NCI-H524 treated with DMSO at 0.1 percent for 48 hours (cell line): ENCODE results near the gene PYGL.
"Not testable (repeated sequence)": the region's sequence is repeated elsewhere in the genome, so short reads cannot be mapped to it uniquely, and the experiment has no call there.

Experiments
- DNase-seq: peaks from one replicate; lab custom pipeline; 2025; lab: John Stamatoyannopoulos, UW

Gene PYGL

DNA sequence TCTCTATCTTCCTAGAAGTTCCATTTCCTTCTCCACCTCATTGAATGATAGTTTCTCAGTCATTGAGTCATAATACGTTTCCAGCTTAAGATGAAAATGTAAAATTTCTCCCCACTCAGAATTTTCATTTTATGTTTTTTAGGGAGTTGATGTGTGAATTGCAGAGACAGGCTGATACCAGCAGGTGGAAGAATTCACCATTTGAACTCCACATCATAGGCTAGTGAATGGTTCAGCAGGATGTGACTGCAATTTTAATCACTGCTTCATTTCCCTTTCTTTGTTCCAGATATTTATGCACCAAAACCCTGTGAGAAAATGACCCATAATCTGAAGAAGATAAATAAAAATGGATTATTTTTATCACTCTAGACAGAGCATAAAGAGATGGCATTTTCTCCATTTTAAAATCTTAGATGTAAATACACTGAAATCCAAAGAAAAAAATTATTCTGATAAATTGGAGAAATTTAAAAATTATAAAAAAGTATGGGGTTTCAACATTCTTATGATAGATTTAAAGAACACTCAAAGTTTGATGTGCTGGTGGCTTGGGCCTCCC lies 10.6 kb upstream of the PYGL start:
- no peak for DNase-seq

DNA sequence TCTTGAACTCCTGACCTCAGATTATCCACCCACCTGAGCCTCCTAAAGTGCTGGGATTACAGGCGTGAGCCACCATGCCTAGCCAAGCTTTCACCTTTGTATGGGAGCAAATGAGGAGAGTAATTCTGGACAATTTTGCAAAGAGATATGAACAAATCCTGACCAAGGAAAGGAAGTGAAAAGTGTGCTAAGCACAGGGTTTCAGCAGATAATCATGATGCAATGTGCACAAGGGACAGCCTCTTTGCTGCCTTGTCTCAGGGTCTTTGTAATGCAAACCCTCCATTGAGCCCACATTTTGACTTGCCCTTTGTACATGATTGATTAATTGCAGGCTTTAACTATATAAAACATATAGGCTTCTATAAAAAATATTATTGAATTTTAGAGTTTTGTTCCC lies 9.2 kb upstream of the PYGL start:
- DNase-seq: no peak

DNA sequence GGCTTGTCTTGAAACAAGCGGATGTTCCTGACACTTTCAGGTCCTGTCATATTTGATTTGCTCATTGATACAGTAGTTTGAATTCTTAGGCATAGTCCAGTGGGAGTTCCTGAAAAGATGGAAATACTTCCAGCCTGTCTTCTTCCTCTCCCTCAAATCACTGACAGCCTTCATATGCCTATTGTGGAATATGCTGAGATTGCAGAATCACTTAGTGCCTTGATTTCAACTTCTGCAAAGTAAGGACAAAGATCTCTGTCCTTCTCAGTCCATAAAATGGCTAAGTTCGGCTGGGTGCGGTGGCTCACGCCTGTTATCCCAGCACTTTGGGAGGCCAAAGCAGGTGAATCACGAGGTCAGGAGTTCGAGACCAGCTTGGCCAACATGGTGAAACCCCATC lies 6.7 kb upstream of the PYGL start:
- no peak for DNase-seq

DNA sequence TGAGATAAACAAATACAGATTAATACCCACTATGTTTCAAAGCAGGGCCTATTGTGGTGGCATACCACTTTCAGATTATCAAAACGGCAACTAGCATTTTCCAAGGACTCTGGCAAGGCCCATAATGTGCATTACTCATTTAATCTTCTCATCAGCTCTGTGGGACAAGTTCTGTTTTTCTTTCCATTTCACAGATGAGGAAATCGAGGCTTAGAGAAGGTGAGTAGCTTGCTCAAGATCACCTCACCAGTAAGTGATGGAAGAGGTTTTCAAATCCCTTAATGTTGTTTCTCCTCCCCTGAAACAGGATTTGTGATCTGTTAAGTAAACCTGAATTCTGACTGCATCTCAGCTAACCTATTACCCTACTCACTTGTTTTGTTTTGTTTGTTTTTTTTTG lies 3.9 kb upstream of the PYGL start:
- DNase-seq: no peak

DNA sequence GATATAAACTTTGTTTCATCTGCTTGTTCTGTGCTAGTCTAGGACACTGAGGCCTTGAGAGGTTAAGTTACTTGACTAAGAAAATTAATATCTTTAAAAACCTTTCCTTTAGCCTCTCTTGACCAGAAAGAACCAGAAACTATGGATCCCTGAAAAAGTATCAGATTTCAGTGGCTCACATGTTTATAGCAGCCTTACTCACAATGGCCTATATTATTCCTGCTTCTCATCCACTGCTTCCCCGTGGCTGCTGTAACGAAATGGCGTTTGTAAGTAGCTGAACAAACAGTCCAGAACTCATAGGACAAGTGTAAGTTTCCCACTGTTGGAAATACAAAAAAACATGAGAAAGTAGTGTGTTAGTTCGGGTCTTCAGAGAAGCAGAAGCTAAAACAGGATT lies 3.2 kb upstream of the PYGL start:
- no peak for DNase-seq

DNA sequence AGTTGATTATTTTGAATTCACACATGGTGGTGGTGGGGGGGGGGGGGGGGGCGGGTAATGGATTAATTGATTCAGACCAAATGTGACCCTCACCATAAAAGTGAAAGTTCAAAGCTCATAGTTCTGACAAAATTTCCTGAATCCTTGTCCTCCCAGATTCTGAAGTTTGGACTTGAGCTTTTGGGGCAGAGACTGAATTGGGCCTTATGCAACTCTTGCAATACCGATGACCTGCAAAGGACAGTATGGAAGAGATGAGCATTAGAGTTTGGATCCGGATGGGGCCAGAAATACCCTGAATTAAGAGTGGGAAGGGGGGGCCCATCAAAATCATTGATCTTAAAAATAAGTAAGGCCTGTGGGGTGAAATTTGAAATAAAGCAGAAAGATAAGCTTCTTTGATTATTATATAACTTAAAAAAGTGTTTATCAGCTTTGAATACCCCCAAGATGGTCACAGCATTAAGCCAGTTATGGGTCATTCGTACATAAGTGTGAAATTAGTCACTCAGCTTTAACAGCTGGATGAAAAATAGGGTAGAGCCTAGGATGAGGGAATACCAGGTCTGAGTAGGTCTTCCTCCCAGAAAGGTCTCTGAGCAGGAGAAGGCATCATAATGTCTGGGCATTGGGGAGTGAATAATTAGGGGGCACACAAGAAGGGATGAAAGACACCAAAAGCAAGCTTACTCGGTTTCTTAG lies 2.1 kb upstream of the PYGL start:
- DNase-seq: no peak

DNA sequence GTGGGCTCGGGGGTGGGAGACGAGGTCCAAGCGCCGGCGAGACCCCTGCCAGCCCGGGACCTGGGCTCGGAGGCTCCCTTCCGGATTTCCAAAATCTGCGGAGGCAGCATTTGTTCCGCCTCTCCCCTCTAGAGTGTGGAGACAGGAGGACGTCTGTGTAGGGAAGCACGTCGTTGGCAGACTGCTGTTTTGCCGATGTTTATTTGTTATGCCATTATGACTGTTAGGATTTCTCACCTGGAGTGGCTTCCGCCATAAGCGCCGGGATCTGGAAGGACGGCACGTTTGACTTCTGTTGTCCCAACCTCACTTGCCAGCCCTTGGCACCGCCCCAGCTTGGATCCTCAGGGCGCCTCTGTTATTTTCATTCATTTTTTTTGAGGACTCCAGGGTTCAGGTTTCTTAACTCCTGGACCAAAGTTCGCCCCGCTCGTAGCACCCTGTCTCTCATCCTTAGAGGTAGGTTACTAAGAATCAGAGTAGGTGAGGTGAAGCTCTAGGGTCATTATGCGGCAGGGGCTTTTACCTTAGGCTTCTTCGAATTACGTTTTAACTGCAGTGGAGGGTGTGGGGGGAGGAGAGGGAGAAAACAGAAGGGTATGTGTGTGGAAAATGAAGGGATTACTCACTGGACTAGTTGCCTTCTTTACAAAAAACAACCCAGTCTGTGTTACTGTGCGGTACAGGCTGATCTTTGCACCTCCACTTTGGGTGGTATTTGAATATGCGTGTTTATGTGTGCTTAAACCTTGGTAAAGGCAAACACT lies 547 bp upstream of the PYGL start:
- DNase-seq: no peak

DNA sequence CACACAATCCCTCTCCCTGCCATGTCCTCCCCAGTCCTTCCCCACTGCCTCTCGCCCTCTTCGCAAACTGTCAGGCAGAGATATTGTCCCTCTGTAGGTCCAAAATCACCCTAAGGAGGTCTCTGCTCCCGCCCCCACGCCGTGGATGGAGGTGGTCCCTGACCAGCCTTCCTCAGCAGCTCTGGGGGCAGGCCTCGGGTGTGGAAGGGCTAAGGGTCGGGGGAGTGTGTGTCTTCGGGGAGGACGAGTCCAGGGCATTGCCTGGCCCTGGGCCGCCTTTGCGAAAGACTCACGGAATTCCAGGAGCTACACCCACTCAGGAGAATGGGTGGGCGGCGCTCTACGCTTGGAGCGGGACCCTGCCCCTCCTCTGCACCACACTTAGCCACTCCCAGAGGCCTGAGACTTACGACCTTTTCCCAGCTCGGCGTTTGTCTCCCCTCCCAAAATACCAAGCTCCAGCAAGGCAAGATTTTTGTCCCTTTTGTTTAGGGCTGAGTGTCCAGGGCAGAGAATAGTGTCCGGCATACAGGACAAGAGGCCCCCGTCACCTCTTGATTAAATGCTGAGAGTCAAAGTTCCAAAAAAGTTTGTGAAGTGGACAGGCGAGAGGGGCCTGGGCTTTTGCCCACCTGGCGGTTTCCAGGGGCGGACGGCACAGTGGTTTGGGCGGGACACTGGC lies 881 bp downstream of the PYGL start:
- no peak for DNase-seq

DNA sequence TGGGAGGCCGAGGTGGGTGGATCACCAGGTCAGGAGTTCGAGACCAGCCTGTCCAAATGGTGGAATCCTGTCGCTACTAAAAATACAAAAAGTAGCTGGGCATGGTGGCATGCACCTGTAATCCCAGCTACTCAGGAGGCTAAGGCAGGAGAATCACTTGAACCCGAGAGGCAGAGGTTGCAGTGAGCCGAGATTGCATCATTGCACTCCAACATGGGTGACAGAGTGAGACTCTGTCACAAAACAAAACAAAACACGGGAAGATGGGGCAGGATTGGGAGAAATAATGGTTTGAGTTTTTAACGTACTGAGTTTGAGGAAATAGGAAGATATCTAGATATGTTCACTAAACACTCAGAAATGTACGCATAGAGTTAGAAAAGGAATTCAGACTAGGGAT lies 2.6 kb downstream of the PYGL start:
- not testable (repeated sequence) for DNase-seq

DNA sequence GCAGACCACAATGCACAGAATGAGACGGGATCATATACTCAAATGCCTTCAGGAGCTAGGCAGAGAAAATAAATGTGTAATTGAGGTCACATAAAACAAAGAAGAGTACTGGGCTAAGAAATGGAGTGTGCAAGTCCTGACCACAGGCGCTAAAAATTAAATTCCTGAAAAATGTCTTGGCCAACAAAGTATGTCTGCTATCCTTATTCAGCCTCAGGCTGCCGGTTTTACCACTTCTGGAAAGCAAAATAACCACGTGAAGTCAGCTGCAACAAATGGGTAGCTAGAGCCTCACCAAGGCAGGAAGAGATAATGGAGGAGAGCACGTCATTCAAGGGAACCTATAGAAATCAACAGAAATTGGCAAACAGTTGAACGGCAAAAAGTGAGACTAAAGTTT lies 3.1 kb downstream of the PYGL start:
- no peak for DNase-seq

DNA sequence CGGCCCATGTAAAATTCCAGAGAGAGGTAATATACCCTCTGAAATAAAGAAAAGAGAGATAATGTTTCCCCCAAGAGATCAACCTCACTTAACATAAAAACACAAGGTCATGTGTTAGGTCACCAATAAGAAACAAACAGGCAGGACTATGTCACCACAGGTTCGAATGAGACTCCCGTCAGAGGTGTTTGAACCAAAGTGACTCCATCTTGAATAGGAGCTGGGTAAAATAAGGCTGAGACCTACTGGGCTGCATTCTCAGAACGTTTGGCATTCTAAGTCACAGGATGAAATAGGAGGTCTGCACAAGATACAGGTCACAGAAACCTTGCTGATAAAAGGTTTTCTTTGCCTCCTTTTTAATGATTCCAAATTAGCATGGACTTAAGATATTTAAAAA lies 6.5 kb downstream of the PYGL start:
- DNase-seq: no peak

DNA sequence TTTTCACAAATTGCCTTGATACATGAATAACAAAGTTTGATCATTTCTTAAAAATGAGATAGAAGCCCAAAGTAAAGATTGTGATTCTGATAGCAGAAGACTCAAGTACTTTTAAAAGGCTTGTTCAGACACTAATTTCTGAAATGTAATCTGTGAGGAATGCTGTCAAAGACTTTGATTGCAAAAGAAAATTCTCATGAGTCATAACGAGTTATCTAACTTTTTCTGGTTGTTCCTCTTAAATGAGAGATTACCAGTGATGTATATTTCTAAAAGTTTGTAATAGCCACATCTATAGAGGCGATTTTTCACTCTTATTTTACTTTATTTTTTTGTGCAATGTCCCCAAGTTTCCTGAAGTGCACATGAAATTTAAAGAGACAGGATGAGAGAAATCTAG lies 7.0 kb downstream of the PYGL start:
- DNase-seq: no peak

DNA sequence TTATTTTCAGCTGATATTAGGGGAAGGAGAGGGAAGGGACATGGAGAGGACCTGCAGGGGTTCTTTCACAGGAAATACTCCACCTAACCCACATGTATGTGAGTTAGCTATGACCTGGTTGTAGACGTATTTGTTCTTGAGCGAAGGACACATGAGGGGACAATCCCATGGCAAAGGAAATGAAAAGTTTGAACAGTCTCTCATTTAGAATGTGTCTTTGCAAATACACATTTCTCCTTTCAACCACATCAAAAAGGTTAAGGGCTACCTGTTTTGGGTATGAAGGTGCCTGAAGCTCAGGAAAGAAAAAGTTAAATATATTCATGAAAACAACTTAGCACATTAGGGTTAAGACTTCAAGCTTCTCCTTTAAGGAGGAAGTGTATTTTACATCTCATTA lies 7.4 kb downstream of the PYGL start:
- DNase-seq: no peak

DNA sequence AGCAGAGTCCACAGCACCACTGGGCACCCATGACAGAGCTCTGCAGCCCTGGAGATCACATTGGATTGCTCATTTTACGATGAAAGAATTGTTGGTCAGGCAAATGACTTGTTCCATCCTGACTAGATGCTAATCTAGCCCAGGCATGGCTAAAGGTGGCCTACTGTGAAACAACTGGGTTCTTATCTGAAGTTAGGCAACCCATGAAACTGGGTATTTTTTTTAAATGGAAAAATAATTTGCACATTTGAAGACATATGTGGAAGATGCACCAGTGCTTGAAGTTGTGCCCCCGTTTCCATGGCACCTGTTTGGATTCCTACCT lies 8.3 kb downstream of the PYGL start:
- DNase-seq: no peak

DNA sequence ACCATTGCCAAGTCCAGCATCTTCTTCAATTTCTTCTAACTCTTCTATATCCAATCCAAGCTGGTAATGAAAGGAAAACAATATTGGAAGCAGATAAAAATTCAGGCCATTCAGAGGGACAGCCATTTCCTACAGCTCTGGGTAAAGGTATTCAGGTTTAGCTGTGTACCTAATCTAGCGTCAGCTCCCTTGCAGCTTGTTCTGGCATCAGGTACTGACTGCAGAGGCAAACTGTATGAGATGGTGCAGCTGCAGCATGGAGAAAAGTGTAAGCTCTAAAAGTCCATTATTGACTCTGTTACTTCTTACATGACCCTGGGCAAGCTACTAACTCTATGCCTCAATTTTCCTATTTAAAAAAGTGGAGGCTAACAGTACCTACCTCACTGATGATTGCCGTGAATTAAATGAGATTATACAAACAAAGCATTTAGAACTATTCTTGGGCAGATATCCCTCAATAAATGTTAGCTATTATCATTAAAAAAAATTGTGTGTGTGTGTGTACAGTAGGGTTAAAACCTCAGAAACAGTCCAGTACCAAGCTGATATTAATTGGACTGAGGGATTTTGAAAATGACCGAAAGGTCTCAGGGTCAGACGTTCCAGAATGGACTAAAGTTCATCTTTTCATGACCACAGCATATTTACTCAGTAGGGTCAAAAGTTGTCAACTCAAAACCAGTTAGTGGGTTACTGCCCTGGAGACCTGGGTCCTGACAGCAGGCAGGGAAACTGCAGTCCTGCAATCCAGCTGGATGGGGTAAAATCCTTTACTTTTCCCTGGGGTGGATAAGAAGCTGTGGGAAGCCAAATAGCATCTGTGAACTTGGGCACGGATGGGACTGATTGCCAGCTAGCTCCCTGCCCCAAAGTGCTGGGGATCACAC lies 8.9 kb downstream of the PYGL start:
- DNase-seq: no peak

DNA sequence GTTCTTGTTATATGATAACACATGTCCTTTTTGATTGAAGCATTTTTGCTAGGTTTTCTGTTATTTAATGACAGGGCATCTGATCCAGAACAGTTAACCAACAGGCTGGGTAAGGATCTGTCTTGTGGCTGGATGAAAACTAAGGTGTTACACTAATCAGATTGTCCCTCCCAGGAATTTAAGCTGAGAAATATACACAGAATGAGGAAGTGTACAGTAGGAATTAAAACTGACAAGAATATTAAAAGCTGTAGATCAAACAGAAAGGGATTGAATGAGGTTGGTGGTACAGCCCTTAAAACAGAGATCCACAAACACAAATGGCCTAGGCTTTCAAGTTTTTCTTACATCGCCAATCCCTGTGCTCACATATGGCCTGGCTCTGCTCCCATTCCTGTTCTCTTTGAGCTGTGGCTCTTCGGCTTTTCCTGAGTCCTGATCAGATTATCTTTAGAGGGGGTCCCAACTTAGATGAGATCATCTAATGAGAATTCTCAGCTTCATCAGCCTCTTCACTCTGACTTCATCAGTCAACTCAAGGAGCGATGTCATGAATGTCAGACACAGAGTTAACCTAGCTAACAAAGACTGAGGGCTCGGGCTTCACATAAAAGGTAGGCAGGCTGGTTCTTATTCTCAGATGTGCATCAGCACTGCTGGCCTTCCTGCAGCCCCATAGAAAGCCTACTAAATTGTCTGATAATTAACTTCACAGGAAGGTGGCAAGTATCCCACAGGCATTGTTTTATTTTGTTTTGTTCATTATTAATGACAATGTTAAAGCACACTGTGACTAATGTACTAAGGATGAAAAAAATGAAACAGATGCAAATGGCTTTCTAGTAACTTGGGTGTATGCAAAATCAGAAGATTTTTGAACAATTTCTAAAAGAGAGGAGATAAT lies 11.4 kb downstream of the PYGL start:
- DNase-seq: no peak

DNA sequence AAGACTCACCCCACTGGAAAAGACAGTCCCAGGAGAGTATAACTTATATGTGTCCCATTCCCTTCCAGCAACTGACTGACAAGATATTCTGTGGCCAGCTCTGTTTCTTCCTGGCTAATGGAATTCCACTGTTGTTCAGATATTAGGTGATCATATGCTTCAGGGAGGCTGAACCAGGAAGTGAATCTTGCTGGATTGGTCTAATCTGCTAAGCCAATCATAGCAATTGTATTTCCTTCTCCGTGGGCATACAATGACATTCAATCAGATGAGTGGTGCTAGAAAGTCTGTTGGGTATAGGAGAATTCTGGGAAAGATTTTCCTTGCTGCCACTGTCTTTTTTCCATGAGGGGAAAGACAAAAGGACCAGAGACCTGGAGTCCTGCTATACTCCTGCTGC lies 12.1 kb downstream of the PYGL start:
- no peak for DNase-seq

DNA sequence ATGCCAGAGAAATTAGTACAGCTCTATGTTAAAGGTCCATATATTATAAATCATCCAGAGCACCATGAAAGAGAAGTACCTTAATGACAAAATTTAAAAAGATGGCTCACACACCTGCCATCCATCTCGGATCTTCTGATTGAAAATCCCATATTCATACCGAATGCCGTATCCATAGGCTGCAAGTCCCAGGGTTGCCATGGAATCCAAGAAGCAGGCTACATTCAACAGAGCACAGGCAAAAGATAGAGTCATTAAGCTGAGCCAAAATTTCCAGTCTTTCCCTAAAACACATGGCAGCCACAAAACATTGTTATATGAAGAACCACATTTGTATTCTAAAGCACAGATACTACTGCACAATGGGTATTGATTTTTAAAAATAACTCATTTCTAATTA lies 12.7 kb downstream of the PYGL start:
- no peak for DNase-seq

DNA sequence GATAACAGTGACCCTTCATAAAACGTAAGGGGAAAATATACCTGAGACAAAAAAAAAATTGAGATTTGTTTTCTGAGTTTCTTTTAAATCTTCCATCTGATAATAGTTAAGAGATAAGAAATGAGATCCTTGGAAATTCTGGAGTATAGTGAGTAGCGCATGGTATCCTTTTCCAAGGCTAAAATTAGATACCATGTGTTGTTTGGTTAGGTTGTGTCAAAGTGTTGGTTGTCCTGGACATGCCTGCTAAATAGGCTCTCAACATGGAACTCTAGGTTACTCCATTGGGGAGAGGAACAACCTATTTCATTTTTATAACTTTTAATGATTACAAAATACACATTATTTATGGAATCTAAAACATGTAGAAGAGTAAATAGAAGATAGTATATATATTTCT lies 14.8 kb downstream of the PYGL start:
- no peak for DNase-seq

DNA sequence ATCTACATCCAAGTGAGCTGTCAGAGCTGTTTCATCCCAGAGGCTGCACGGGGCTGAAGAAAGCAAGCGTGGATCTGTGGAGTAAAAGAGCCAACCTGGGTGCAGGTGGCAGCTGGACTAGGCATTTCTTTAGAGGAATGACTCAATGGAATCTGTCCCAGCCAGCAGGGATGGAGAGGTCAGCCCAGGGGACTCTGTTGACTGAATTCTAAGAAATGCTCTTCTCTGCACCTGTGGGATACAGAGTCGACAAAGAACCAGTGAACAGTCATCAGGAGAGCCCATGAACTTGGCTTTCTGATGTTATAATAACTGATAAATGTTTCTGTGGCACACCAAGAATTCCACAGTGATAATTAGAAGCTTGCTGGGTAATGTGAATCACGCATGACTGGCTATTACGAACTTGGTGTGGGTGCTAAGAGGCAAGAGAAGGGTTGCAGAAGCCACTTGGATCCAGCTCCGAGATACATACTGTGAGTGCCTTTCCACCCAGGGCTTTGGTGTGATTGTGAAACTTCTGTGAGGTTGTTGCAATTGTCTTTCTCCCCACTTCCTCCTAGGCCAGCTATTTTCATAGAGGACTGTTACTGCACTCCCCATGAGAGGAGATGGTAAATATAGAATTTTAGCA lies 16.2 kb downstream of the PYGL start:
- DNase-seq: no peak
